SU-DHL-6 (cell line): ENCODE results near the gene HYAL1.

Source experiments
- H2AFZ ChIP-seq: fragments of 200-600 bp; sonication (generic); 2 replicates; pipeline ENCODE4 v1.6.1; 2014; ENCODE audit warnings: low read depth, mild to moderate bottlenecking, moderate library complexity, mixed read lengths, antibody characterized with exemption, low read length; ENCODE audit not compliant: severe bottlenecking
- H3F3A ChIP-seq: fragments of 200-600 bp; shearing (Covaris generic); 2 replicates; pipeline ENCODE4 v1.6.0; 2016; ENCODE audit warnings: antibody characterized with exemption, mild to moderate bottlenecking; ENCODE audit not compliant: insufficient read depth
- H3K27ac ChIP-seq: fragments of 200-600 bp; sonication (generic); 2 replicates; pipeline ENCODE4 v1.5.1; 2016; ENCODE audit warnings: low read depth, mild to moderate bottlenecking, low read length, moderate library complexity, mixed read lengths
- H3K27me3 ChIP-seq: fragments of 200-600 bp; sonication (generic), shearing (Covaris generic); 2 replicates; pipeline ENCODE4 v1.6.0; 2014; ENCODE audit warnings: mild to moderate bottlenecking, low read length
- H3K36me3 ChIP-seq: fragments of 200-600 bp; sonication (generic); 2 replicates; pipeline ENCODE4 v1.6.1; 2014; ENCODE audit warnings: mild to moderate bottlenecking, low read length, mixed read lengths
- H3K4me2 ChIP-seq: fragments of 300-600, 200-600 bp; shearing (Covaris generic), sonication (generic); 2 replicates; pipeline ENCODE4 v1.6.0; 2014; ENCODE audit warnings: low read length, low read depth, mild to moderate bottlenecking; ENCODE audit not compliant: poor library complexity, severe bottlenecking
- H3K4me3 ChIP-seq: fragments of 200-600 bp; sonication (generic); 2 replicates; pipeline ENCODE4 v1.5.1; 2014; ENCODE audit warnings: antibody characterized with exemption, low read length, mild to moderate bottlenecking, mixed read lengths; ENCODE audit not compliant: insufficient read depth, poor library complexity, severe bottlenecking
- H3K79me2 ChIP-seq: fragments of 200-600 bp; sonication (generic); 2 replicates; pipeline ENCODE4 v1.6.1; 2014; ENCODE audit warnings: mild to moderate bottlenecking, low read length, moderate library complexity; ENCODE audit not compliant: insufficient read depth
- H3K9ac ChIP-seq: fragments of 200-600 bp; sonication (generic); 2 replicates; pipeline ENCODE4 v1.7.0; 2014; ENCODE audit warnings: mild to moderate bottlenecking, low read length
- H3K9me2 ChIP-seq: fragments of 200-600 bp; sonication (generic); replicated peaks from 2 replicates; pipeline ENCODE4 v1.6.1; 2014; ENCODE audit warnings: low read length; ENCODE audit not compliant: insufficient read depth
- H3K9me3 ChIP-seq: fragments of 200-600 bp; sonication (generic); 2 replicates; pipeline ENCODE4 v1.6.1; 2014; ENCODE audit warnings: low read length, mixed read lengths; ENCODE audit not compliant: insufficient read depth
- H4K20me1 ChIP-seq: fragments of 200-600 bp; sonication (generic); 2 replicates; pipeline ENCODE4 v1.6.1; 2014; ENCODE audit warnings: low read depth, mild to moderate bottlenecking, antibody characterized with exemption, low read length, moderate library complexity, mixed read lengths
- CTCF ChIP-seq: fragments of 200-600 bp; sonication (generic); IDR thresholded peaks from one replicate; pipeline ENCODE4 v1.5.1; 2017; ENCODE audit warnings: antibody characterized with exemption, mild to moderate bottlenecking, low read length, moderate library complexity; ENCODE audit not compliant: insufficient read depth, poor library complexity, severe bottlenecking
- EZH2phosphoT487 ChIP-seq: fragments of 200-600 bp; sonication (generic), shearing (Covaris generic); conservative IDR thresholded peaks from 2 replicates; pipeline ENCODE4 v1.6.1; 2018; ENCODE audit warnings: mild to moderate bottlenecking, antibody characterized with exemption, low read length, moderate library complexity, mixed read lengths

Gene HYAL1

GRCh38 chr3:50271314-50271936 is 31.9 kb downstream of the HYAL1 start:
- no peak overlapping the region for H2AFZ ChIP-seq
- no peak overlapping the region for H3K4me2 ChIP-seq
- no peaks in the 10 kb centered on the region for H3K79me2 ChIP-seq
- H3K9ac ChIP-seq, result no peak overlapping the region
- no peaks in the 10 kb centered on the region for H3K36me3 ChIP-seq
- H4K20me1 ChIP-seq, result no peaks in the 10 kb centered on the region
- H3K9me3 ChIP-seq, result no peaks in the 10 kb centered on the region
- TF ChIP-seq CTCF (no peak), EZH2phosphoT487 (no peak)
- no peaks in the 10 kb centered on the region for H3K27me3 ChIP-seq
- no peak overlapping the region for H3K27ac ChIP-seq
- H3K9me2 ChIP-seq, result no peaks in the 10 kb centered on the region
- no peaks in the 10 kb centered on the region for H3F3A ChIP-seq
- H3K4me3 ChIP-seq, result no peak overlapping the region

GRCh38 chr3:50270422-50271224 is 32.8 kb downstream of the HYAL1 start:
- Histone ChIP-seq H3F3A (no peaks in the 10 kb centered on the region), H3K4me2 (no peak overlapping the region), H3K27ac (no peak overlapping the region), H3K9me3 (no peaks in the 10 kb centered on the region), H4K20me1 (no peaks in the 10 kb centered on the region), H3K36me3 (no peaks in the 10 kb centered on the region), H3K9ac (no peak overlapping the region), H3K9me2 (no peaks in the 10 kb centered on the region), H3K79me2 (no peaks in the 10 kb centered on the region), H3K4me3 (no peak overlapping the region), H3K27me3 (no peaks in the 10 kb centered on the region), H2AFZ (no peak overlapping the region)
- TF ChIP-seq EZH2phosphoT487 (no peak), CTCF (no peak)

GRCh38 chr3:50269977-50270413 is 33.4 kb downstream of the HYAL1 start:
- no peaks in the 10 kb centered on the region for H3K9me3 ChIP-seq
- H3K27ac ChIP-seq, result no peak overlapping the region
- no peak overlapping the region for H3K4me3 ChIP-seq
- H3F3A ChIP-seq, result no peaks in the 10 kb centered on the region
- TF ChIP-seq EZH2phosphoT487 (no peak), CTCF (no peak)
- H3K79me2 ChIP-seq, result no peaks in the 10 kb centered on the region
- no peaks in the 10 kb centered on the region for H3K9me2 ChIP-seq
- H3K9ac ChIP-seq, result no peak overlapping the region
- H2AFZ ChIP-seq, result no peak overlapping the region
- no peaks in the 10 kb centered on the region for H4K20me1 ChIP-seq
- H3K27me3 ChIP-seq, result no peaks in the 10 kb centered on the region
- no peaks in the 10 kb centered on the region for H3K36me3 ChIP-seq
- H3K4me2 ChIP-seq, result no peak overlapping the region
